Dermis blood vessel endothelial cell (primary cell): Measurements from ENCODE around the gene BPIFB1. TPM values are rescaled to one million over a fixed set of nuclear protein-coding genes. Genes with fewer than 3 reads are reported as not detected.

ENCODE experiments used
- DNase-seq: peaks from one replicate; pipeline ENCODE4 v3.0.0; 2010
- total RNA-seq: library from RNA; depleted of rRNA; stranded (reverse); fragments of >200 nt; gene quantifications from 2 replicates; pipeline ENCODE4 v1.2.3, GENCODE V29; 2014

BPIFB1 gene
- total RNA-seq, 1 donor from 2014 or later = not detected

GRCh38 chr20:33299111-33299603 lies 16.1 kb downstream of the BPIFB1 start:
- peak; percentile 73 for DNase-seq

GRCh38 chr20:33301192-33301930 lies 18.3 kb downstream of the BPIFB1 start:
- DNase-seq = no peak

- no peak for DNase-seq
These were observed 20.6 kb downstream of the BPIFB1 start for GRCh38 chr20:33303595-33303994.

GRCh38 chr20:33304046-33304445 lies 21.0 kb downstream of the BPIFB1 start:
- DNase-seq = no peak

GRCh38 chr20:33305589-33306057 lies 22.6 kb downstream of the BPIFB1 start:
- no peak for DNase-seq

GRCh38 chr20:33306228-33306627 lies 23.2 kb downstream of the BPIFB1 start:
- no peak for DNase-seq

- no peak for DNase-seq
These were observed 23.8 kb downstream of the BPIFB1 start for GRCh38 chr20:33306807-33307206.

- no peak for DNase-seq
These were observed 25.7 kb downstream of the BPIFB1 start for GRCh38 chr20:33308668-33309067.

GRCh38 chr20:33309631-33310030 lies 26.6 kb downstream of the BPIFB1 start:
- no peak for DNase-seq

- no peak for DNase-seq
These were observed 27.4 kb downstream of the BPIFB1 start for GRCh38 chr20:33310327-33310899.

- DNase-seq = no peak
These were observed 28.0 kb downstream of the BPIFB1 start for GRCh38 chr20:33311011-33311410.

- DNase-seq = no peak
These were observed 29.0 kb downstream of the BPIFB1 start for GRCh38 chr20:33311996-33312395.

- DNase-seq = no peak
These were observed 29.6 kb downstream of the BPIFB1 start for GRCh38 chr20:33312583-33312982.

- DNase-seq = no peak
These were observed 30.8 kb downstream of the BPIFB1 start for GRCh38 chr20:33313686-33314314.

GRCh38 chr20:33316343-33316742 lies 33.3 kb downstream of the BPIFB1 start:
- no peak for DNase-seq

GRCh38 chr20:33316958-33317357 lies 33.9 kb downstream of the BPIFB1 start:
- no peak for DNase-seq

- no peak for DNase-seq
These were observed 34.5 kb downstream of the BPIFB1 start for GRCh38 chr20:33317424-33318095.

GRCh38 chr20:33318096-33318429 lies 35.0 kb downstream of the BPIFB1 start:
- no peak for DNase-seq

GRCh38 chr20:33320006-33320405 lies 37.0 kb downstream of the BPIFB1 start:
- DNase-seq = no peak

GRCh38 chr20:33322456-33322855 lies 39.4 kb downstream of the BPIFB1 start:
- DNase-seq = no peak

- DNase-seq = no peak
These were observed 40.2 kb downstream of the BPIFB1 start for GRCh38 chr20:33323236-33323635.

- DNase-seq = no peak
These were observed 42.3 kb downstream of the BPIFB1 start for GRCh38 chr20:33325350-33325749.
